Measurements from ENCODE around the gene CHD9NB. TPM values are rescaled to one million over a fixed set of nuclear protein-coding genes. Genes with fewer than 3 reads are reported as not detected.

CHD9NB gene
- total RNA-seq, 3 donors from 2014 or later (not counting 1 experiment from before 2014, with no cell fraction given) = 0.26 TPM; not detected in 2

- Histone ChIP-seq H3K9me3 (ENCODE audit: control insufficient read depth, insufficient read depth, low read length) (no peaks in the 10 kb centered on the region), H3K4me1 (ENCODE audit: control insufficient read depth, insufficient read depth, low read length) (peaks cover 11% of the 10 kb centered on the region), H3K27ac (ENCODE audit: low read length) (no peak overlapping the region), H3K27me3 (ENCODE audit: control insufficient read depth, insufficient read depth, low read length) (no peaks in the 10 kb centered on the region), H3K4me3 (ENCODE audit: low read length) (no peak overlapping the region), H3K36me3 (ENCODE audit: control insufficient read depth, insufficient read depth, low read length) (peaks cover 3% of the 10 kb centered on the region)
- H3K4me1 Mint-ChIP-seq = peaks cover 22 to 39% of the 10 kb centered on the region in 2 donors
- H3K4me3 Mint-ChIP-seq = no peak overlapping the region
- no peak overlapping the region for H3K27ac Mint-ChIP-seq
- no peaks in the 10 kb centered on the region for H3K9me3 Mint-ChIP-seq
- no peaks in the 10 kb centered on the region for H3K27me3 Mint-ChIP-seq (ENCODE audit: low read depth in 2 of 2)
- intact Hi-C loops (cut with micrococcal nuclease) = no loop called here
- TF ChIP-seq CTCF (IDR thresholded peaks at IDR 0.05) = no peak
- ATAC-seq = no peak
- H3K36me3 Mint-ChIP-seq = no peaks in the 10 kb centered on the region
- DNase-seq = no peak
- 87% methylated on average over 4 of the region's 4 CpGs for WGBS (ENCODE audit: insufficient coverage)
These were observed 32.7 kb upstream of the CHD9NB start for GRCh38 chr16:53085369-53085843.

GRCh38 chr16:53084746-53085334 is 32.1 kb upstream of the CHD9NB start:
- H3K27me3 Mint-ChIP-seq (ENCODE audit: low read depth in 2 of 2) = no peaks in the 10 kb centered on the region
- ATAC-seq = no peak

GRCh38 chr16:53084141-53084541 is 31.4 kb upstream of the CHD9NB start:
- Histone ChIP-seq H3K27me3 (ENCODE audit: control insufficient read depth, insufficient read depth, low read length) (no peaks in the 10 kb centered on the region), H3K27ac (ENCODE audit: low read length) (no peak overlapping the region), H3K4me3 (ENCODE audit: low read length) (no peak overlapping the region), H3K4me1 (ENCODE audit: control insufficient read depth, insufficient read depth, low read length) (no peaks in the 10 kb centered on the region), H3K9me3 (ENCODE audit: control insufficient read depth, insufficient read depth, low read length) (no peaks in the 10 kb centered on the region), H3K36me3 (ENCODE audit: control insufficient read depth, insufficient read depth, low read length) (peaks cover 3% of the 10 kb centered on the region)
- Mint-ChIP-seq H3K36me3 (no peaks in the 10 kb centered on the region), H3K9me3 (no peaks in the 10 kb centered on the region), H3K4me1 (peaks cover 10 to 34% of the 10 kb centered on the region in 2 donors), H3K27me3 (ENCODE audit: low read depth in 2 of 2) (no peaks in the 10 kb centered on the region), H3K27ac (peak overlapping the region in 1 of 2 donors; percentile 13), H3K4me3 (no peak overlapping the region)
- 98% methylated on average over 4 of the region's 4 CpGs for WGBS (ENCODE audit: insufficient coverage)
- no peak for TF ChIP-seq CTCF (IDR thresholded peaks at IDR 0.05)
- DNase-seq (no peak), ATAC-seq (no peak)
- intact Hi-C loops (cut with micrococcal nuclease) = no loop called here

More at GRCh38 chr16:53084746-53085334, 32.1 kb upstream of the CHD9NB start:
- Mint-ChIP-seq H3K9me3 (no peaks in the 10 kb centered on the region), H3K36me3 (no peaks in the 10 kb centered on the region), H3K27ac (no peak overlapping the region), H3K4me3 (no peak overlapping the region), H3K4me1 (peaks cover 17 to 34% of the 10 kb centered on the region in 2 donors)
- H3K4me3 ChIP-seq (ENCODE audit: low read length) = no peak overlapping the region
- WGBS (ENCODE audit: insufficient coverage) = 96% methylated on average over 8 of the region's 8 CpGs
- DNase-seq = no peak
- intact Hi-C loops (cut with micrococcal nuclease) = no loop called here
- H3K9me3 ChIP-seq (ENCODE audit: control insufficient read depth, insufficient read depth, low read length) = no peaks in the 10 kb centered on the region
- TF ChIP-seq CTCF (IDR thresholded peaks at IDR 0.05) = no peak
- H3K27me3 ChIP-seq (ENCODE audit: control insufficient read depth, insufficient read depth, low read length) = no peaks in the 10 kb centered on the region
- H3K36me3 ChIP-seq (ENCODE audit: control insufficient read depth, insufficient read depth, low read length) = peaks cover 3% of the 10 kb centered on the region
- peaks cover 5% of the 10 kb centered on the region for H3K4me1 ChIP-seq (ENCODE audit: control insufficient read depth, insufficient read depth, low read length)
- H3K27ac ChIP-seq (ENCODE audit: low read length) = no peak overlapping the region

GRCh38 chr16:53083119-53083518 is 30.4 kb upstream of the CHD9NB start:
- no peak for DNase-seq
- H3K4me3 ChIP-seq (ENCODE audit: low read length) = no peak overlapping the region
- peaks cover 5% of the 10 kb centered on the region for H3K36me3 ChIP-seq (ENCODE audit: control insufficient read depth, insufficient read depth, low read length)
- ATAC-seq = no peak
- H3K27me3 Mint-ChIP-seq (ENCODE audit: low read depth in 2 of 2) = no peaks in the 10 kb centered on the region
- H3K36me3 Mint-ChIP-seq = no peaks in the 10 kb centered on the region
- TF ChIP-seq CTCF (IDR thresholded peaks at IDR 0.05) = no peak
- H3K9me3 Mint-ChIP-seq = no peaks in the 10 kb centered on the region
- peaks cover 10 to 44% of the 10 kb centered on the region in 2 donors for H3K4me1 Mint-ChIP-seq
- no peak overlapping the region for H3K27ac ChIP-seq (ENCODE audit: low read length)
- 100% methylated on average over 1 of the region's 1 CpG for WGBS (ENCODE audit: insufficient coverage)
- H3K27me3 ChIP-seq (ENCODE audit: control insufficient read depth, insufficient read depth, low read length) = no peaks in the 10 kb centered on the region
- peak overlapping the region in 1 of 2 donors; percentile 38 for H3K27ac Mint-ChIP-seq
- no peak overlapping the region for H3K4me3 Mint-ChIP-seq
- intact Hi-C loops (cut with micrococcal nuclease) = no loop called here
- H3K4me1 ChIP-seq (ENCODE audit: control insufficient read depth, insufficient read depth, low read length) = no peaks in the 10 kb centered on the region
- no peaks in the 10 kb centered on the region for H3K9me3 ChIP-seq (ENCODE audit: control insufficient read depth, insufficient read depth, low read length)

Data from natural killer cell (primary cell).